Measurements from ENCODE around the gene CAPN8.

CAPN8 gene

DNA sequence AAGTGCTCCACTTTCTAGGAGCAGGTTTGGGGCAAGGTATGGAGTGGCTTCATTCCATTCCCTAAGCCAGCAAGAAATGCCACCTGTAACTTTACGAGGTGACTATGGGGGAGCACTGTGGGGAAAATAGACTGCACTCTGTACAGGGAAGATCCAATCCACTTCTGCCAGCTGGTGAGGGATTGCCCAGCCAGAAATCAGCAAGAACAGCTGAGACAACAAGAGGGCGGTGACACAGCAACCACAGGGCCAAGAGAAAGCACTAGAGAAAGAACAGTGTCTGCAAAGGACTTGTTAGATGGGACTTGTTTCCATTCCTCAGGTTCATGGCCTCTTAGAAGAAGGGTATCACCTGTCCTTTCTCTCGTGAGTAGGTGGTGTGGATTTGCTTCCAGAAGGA, 19.6 kb downstream of the CAPN8 start:
- TF ChIP-seq ZFX (IDR thresholded peaks at IDR 0.05), result no peak
- TF ChIP-seq, protein P1, sequence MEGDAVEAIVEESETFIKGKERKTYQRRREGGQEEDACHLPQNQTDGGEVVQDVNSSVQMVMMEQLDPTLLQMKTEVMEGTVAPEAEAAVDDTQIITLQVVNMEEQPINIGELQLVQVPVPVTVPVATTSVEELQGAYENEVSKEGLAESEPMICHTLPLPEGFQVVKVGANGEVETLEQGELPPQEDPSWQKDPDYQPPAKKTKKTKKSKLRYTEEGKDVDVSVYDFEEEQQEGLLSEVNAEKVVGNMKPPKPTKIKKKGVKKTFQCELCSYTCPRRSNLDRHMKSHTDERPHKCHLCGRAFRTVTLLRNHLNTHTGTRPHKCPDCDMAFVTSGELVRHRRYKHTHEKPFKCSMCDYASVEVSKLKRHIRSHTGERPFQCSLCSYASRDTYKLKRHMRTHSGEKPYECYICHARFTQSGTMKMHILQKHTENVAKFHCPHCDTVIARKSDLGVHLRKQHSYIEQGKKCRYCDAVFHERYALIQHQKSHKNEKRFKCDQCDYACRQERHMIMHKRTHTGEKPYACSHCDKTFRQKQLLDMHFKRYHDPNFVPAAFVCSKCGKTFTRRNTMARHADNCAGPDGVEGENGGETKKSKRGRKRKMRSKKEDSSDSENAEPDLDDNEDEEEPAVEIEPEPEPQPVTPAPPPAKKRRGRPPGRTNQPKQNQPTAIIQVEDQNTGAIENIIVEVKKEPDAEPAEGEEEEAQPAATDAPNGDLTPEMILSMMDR (conservative IDR thresholded peaks at IDR 0.05), result no peak
- no peak overlapping the region for H3K27ac ChIP-seq

DNA sequence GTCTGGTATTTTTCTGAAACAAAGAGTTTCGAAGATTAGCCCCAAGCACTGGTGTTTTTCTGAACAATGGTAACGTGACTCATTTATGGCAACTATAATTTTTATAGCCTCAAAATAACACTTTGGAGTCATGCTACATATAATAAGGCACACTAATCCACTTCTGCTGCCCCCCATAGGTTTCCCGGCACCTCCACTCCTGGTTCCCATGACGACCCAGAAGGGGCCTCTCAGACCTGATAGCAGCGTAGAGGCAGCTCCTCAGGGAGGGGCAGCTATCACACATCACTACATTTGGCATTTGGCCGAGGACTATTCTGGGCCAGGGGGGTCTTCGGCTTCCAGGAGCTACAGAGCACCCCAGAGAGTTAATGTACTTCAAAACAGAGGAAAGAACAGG, 23.3 kb downstream of the CAPN8 start:
- H3K27ac ChIP-seq, result no peak overlapping the region
- TF ChIP-seq ZFX (IDR thresholded peaks at IDR 0.05), result no peak
- TF ChIP-seq, protein P1 (conservative IDR thresholded peaks at IDR 0.05), result no peak

- TF ChIP-seq, protein P1 (conservative IDR thresholded peaks at IDR 0.05), result no peak
- TF ChIP-seq ZFX (IDR thresholded peaks at IDR 0.05), result no peak
- no peak overlapping the region for H3K27ac ChIP-seq
Measured at GRCh38 chr1:223641523-223642039, 23.9 kb downstream of the CAPN8 start.

- H3K27ac ChIP-seq, result no peak overlapping the region
- TF ChIP-seq, protein P1 (conservative IDR thresholded peaks at IDR 0.05), result no peak
- no peak for TF ChIP-seq ZFX (IDR thresholded peaks at IDR 0.05)
Measured at GRCh38 chr1:223639331-223639749, 26.2 kb downstream of the CAPN8 start.

GRCh38 chr1:223635236-223635635, 30.3 kb downstream of the CAPN8 start:
- TF ChIP-seq ZFX (IDR thresholded peaks at IDR 0.05), result no peak
- TF ChIP-seq, protein P1 (conservative IDR thresholded peaks at IDR 0.05), result no peak
- H3K27ac ChIP-seq, result no peak overlapping the region

DNA sequence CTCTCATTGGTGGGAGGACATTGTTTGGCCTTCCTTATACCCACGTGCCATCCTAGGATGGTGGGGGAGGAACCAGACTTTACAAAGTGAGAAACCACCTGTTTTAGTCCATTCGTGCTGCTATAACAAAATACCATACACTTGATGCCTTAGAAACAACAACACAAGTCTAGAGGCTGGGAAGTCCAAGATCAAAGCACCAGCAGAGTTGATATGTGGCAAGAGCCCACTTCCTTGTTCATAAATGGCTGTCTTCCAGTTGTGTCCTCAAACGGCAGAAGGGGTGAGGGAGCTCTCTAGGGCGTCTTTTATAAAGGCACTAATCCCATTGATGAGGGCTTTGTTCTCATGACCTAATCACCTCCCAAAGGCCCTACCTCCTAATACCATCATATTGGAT, 31.1 kb downstream of the CAPN8 start:
- no peak for TF ChIP-seq ZFX (IDR thresholded peaks at IDR 0.05)
- no peak overlapping the region for H3K27ac ChIP-seq

- H3K27ac ChIP-seq, result no peak overlapping the region
- TF ChIP-seq, protein P1 (conservative IDR thresholded peaks at IDR 0.05), result no peak
- TF ChIP-seq ZFX (IDR thresholded peaks at IDR 0.05), result no peak
Measured at GRCh38 chr1:223631956-223632355, 33.5 kb downstream of the CAPN8 start.

- H3K27ac ChIP-seq, result no peak overlapping the region
- TF ChIP-seq, protein P1 (conservative IDR thresholded peaks at IDR 0.05), result no peak
Measured at GRCh38 chr1:223631473-223631872, 34.0 kb downstream of the CAPN8 start.

Data from C4-2B (cell line).